HT-29 (cell line): Measurements from ENCODE around the gene GRN. TPM values are rescaled to one million over a fixed set of nuclear protein-coding genes. Genes with fewer than 3 reads are reported as not detected.

Source experiments
- DNase-seq: peaks from one replicate; pipeline ENCODE4 v3.0.0-alpha.2; 2015; ENCODE audit warnings: low spot score
- total RNA-seq: library from RNA; depleted of rRNA; stranded (reverse); fragments of >200 nt; shearing (Covaris generic); gene quantifications from 2 replicates; pipeline ENCODE4 v1.2.3, GENCODE V29; 2014; rRNA removed

Gene GRN
- total RNA-seq: 637 and 715 TPM in 2 replicates

DNA sequence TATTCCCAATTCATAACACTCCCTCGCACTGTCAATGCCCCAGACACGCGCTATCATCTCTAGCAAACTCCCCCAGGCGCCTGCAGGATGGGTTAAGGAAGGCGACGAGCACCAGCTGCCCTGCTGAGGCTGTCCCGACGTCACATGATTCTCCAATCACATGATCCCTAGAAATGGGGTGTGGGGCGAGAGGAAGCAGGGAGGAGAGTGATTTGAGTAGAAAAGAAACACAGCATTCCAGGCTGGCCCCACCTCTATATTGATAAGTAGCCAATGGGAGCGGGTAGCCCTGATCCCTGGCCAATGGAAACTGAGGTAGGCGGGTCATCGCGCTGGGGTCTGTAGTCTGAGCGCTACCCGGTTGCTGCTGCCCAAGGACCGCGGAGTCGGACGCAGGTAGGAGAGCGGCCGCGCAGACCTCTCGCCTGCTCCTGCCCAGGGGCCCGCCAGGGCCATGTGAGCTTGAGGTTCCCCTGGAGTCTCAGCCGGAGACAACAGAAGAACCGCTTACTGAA, at the start of gene GRN:
Gene GRN, plus strand, starts transcription at position 364 of the 515 bp plus-strand sequence. CDS start 3,863 bp downstream, outside the sequence.
- peak; percentile 98 for DNase-seq

DNA sequence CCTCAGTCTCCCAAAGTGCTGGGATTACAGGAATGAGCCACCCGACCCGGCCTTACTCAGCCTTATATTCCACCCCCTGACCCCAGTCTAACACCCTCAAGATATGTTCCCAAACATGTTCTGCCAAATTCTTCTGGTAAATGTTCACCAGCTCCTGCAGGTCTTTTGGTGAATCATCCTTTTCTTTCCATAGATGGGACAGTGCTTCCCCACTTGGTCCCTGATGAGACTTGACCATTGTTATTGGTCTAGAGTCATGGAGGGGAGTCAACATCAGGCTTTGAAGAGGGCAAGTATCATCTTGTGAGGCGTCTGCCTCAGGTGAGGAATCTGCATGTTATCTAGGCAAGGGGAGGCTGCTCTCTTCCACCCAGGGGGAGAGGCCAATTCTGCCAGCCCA, 47.1 kb upstream of the GRN start:
- DNase-seq: no peak

DNA sequence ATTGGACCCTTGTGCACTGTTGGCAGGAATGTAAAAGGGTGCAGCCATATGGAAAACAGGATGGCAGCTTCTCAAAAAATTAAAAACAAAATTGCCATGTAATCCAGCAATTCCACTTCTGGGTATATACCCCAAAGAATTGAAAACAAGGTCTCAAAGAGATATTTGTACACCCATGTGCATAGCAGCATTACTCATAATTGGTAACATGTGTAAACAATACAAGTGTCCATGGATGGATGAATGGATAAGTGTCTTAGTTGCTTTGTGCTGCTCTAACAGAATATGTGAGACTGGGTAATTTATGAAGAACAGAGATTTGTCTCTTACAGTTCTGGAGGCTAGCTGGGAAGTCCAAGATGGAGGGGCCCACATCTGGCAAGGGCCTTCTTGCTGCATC, 40.5 kb upstream of the GRN start:
- DNase-seq: no peak

GRCh38 chr17:44307387-44308186, 37.5 kb upstream of the GRN start:
- DNase-seq: no peak

DNA sequence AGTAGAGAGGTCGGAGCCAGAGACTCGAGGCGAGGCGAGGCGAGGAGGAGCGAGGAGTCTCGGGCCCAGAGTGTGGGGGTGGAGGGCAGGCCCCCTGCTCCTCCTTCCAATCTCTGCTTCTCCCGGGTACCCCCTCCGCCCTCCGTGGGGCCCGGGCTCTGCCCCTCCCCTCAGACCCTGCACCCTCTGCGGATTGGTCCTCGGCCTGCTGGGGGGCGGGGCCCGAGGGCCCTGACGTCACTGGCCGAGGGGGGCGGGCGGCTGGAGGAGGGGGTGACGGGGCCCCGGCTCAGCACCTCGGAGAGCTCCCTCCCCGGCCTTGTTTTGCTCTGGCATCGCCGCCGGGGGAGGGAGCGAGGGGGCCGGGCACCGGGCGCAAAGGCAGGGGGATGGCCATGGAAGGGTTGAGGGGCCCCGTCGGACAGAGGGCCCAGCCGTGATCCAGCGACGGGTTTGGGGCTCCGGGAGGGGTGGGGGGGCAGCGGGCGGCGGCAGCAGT, 36.7 kb upstream of the GRN start, which contains the start of gene RUNDC3A:
Gene RUNDC3A, plus strand, starts transcription at position 282 of the 499 bp plus-strand sequence. CDS start 232 bp downstream, outside the sequence.
- peak; percentile 53 for DNase-seq

DNA sequence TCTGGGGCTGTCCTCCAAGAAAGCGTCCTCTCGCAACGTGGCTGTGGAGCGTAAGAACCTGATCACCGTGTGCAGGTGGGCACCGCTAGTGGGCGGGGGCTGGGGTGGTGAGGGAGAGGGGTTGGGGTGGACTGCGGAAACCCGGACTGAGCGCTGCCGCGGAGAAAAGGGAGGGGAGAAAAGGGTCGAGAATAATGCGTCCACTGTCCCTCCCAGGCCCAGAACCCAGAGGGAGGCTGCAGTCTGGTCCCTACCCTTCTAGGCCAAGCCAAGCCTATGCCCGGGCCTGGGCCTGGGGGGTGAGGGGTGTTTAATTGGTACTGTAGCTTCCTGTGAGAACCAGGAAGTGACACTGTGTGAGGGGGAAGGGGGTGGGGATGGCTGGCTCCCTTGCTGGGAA, 36.2 kb upstream of the GRN start:
- no peak for DNase-seq

DNA sequence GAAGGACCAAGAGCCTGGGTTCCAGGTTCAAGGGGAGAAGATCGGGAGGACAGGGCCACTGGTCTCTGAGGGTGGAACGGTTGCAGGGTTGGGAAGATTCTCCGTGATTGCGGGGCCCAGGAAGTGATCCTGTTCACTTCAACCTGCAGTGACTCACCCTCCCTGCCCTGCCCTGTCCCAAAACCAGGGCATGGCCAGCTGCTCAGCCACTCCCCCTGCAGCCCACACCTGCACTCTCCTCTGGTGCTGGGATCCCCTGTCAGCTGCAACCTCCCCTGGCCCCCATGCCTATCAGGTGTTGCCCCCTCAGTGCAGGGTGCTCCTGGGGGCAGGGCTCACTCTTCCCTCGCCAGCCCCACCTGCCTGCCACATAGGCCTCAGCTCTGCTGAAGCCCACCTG, 35.6 kb upstream of the GRN start:
- DNase-seq: no peak

DNA sequence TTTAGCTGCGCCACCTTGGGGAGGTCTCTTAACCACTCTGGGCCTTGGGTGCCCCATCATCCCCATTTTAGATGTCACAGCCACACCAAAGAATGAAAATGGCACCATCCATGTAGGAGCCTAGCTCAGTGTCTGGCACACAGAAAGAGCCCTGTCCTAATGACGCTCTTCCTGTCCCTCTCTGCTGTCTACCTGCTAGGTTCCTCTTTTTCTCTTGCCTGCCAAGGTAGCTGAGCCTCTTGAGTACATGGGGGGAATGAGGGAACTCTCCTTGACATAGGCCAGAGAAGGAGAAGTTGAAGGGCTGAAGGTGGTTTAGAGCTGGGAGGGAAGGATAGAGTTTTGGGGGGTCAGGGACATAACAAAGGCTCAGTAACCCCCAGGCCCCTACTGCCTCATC, 34.9 kb upstream of the GRN start:
- no peak for DNase-seq

- no peak for DNase-seq
These were observed 34.3 kb upstream of the GRN start for GRCh38 chr17:44310609-44311376.

GRCh38 chr17:44311562-44312181, 33.4 kb upstream of the GRN start:
- no peak for DNase-seq

DNA sequence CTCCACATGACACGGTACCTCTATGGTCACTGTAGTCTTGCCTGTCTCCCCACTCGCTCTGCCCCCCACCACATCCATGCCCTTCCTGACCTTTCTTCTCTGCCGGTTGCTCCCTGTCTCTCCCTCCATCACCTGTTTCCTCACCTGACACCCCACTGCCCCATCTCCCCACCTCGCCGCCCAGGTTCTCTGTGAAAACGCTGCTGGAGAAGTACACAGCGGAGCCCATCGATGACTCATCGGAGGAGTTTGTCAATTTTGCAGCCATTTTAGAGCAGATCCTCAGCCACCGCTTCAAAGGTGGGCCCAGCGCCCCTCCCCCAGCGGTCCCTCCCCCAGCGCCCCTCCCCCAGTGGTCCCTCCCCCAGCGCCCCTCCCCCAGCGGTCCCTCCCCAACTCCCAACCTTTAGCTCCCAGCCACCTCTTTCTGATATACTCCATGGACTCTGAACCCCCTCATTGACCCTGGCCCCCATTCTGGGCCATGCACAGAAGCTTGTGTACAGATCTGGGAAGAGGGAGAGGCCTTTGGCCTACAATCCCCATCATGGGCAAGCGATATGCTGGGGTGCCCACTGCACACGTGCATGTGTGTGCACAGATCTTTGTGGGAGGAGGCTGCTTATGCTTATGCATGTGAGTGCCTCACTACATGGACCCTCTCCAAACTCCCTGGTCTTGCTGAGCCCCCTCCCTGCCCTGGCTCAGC, 32.6 kb upstream of the GRN start:
- no peak for DNase-seq

DNA sequence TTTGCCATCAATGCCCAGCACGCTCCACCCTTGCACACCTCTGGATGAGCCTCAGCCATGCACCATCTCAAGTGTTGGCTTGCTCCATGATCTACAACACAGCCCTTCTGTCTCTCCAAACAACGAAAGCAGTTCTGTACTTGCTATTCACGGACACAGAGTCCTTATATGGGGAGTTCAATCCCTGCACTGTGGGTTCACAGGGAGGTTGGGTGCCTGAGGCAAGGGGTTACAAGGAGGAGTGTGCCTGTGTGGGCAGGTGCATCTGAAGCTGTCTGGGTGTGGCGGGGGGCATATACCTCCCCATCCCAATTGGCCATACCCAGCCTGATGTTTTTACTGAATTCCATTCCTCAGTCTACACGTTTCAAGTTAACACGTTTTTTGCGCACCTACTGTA, 31.1 kb upstream of the GRN start:
- no peak for DNase-seq

- DNase-seq: no peak
These were observed 30.6 kb upstream of the GRN start for GRCh38 chr17:44314524-44314868.

DNA sequence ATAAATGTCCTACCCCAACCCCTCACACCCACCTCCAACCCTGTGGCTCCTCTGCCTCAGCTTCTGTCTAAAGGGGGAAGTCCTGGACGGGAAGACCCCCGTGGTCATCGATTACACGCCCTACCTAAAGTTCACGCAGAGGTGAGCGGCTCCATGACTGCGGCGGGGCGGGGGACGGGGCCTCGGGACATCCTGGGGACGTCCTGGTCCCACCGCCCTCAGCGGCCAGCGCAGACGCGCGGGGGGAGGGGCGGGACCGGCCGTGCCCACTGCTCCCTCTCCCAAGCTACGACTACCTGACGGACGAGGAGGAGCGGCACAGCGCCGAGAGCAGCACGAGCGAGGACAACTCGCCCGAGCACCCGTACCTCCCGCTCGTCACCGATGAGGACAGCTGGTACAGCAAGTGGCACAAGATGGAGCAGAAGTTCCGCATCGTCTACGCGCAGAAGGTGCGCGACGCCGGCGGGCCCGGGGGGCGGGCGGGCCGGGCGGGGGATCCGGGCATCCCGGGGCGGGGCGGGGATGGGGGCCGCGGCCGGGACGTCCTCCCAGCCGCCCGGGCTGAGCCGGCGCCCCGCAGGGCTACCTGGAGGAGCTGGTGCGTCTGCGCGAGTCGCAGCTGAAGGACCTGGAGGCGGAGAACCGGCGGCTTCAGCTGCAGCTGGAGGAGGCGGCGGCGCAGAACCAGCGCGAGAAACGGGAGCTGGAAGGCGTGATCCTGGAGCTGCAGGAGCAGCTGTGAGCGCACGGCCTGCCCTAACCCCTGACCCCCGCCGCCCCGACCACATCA, 30.0 kb upstream of the GRN start:
- DNase-seq: no peak

GRCh38 chr17:44315760-44316731, 29.1 kb upstream of the GRN start:
- DNase-seq: no peak

DNA sequence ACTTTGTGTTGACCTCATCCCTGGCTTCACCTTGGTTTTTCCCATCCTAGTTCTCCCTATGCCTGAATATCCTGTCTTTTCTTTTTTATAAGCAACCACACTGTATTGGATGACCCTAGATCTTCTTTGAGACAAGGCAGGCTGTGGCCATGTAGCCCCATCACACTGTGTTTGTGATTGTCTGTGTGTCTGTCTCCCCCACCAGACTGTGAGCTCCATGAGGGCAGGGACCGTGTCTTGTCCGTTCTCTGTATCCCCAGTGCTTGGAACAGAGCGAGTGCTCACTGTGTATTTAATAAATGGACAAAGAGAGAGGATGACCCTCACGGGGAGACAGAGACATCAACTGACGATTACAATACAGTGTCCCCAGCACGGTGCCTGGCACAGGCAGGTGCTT, 27.6 kb upstream of the GRN start:
- DNase-seq: no peak

DNA sequence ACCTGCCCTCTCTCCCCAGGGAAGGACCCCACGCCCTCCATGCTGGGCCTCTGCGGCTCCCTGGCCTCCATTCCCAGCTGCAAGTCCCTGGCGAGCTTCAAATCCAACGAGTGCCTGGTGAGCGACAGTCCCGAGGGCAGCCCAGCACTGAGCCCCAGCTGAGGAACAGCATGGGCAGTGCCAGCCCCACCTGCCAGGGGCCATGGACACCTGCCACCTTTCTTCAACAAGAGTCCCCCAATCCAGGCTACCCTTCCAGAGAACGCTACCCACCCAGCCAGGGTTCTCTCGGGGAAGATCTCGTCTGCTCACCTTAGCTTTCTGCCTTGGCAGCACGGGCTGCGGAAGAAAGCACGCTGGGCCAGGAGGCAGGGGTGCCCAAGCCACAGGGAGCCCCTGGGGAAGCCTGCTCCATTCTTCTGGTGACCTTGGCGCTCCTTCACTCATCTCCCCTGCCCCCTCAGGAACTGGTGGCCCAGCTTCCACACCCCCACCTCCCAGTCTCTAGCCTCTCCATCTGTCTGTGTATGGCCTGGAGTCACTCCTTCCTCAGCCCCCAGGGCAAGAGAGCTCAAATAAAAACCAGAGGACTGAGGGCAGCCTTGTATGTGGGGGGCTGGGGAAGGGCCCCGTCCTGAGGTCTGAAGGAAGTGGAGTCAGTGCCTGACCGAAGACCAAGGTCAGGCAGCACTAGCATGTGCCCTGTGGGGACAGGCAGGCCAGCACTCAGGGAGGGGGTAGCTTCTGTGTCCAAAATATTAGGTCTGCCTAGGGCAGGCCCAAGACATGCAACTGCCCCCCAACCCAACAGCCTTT, 26.8 kb upstream of the GRN start:
- no peak for DNase-seq

- DNase-seq: no peak
These were observed 25.0 kb upstream of the GRN start for GRCh38 chr17:44320066-44320465.
